ENCODE results near the gene FANCB.

The FANCB gene

GRCh38 chrX:14872851-14873675, at the start of gene FANCB, which contains the start of gene MOSPD2:
Gene FANCB (minus strand): TSS chrX:14873069. CDS start chrX:14865510, 7,559 bp downstream.
Gene MOSPD2 (plus strand): TSS chrX:14873421. CDS start chrX:14873529, 108 bp downstream.
- peak; percentile 99 for DNase-seq

- no peak for DNase-seq
Observed at GRCh38 chrX:14922437-14922836, 49.6 kb upstream of the FANCB start.

GRCh38 chrX:14920196-14920595, 47.3 kb upstream of the FANCB start:
- no peak for DNase-seq

- no peak for DNase-seq
Observed at GRCh38 chrX:14919407-14919806, 46.5 kb upstream of the FANCB start.

GRCh38 chrX:14916017-14916674, 43.3 kb upstream of the FANCB start:
- no peak for DNase-seq

- no peak for DNase-seq
Observed at GRCh38 chrX:14915596-14915995, 42.7 kb upstream of the FANCB start.

GRCh38 chrX:14913241-14913640, 40.4 kb upstream of the FANCB start:
- peak; percentile 1 for DNase-seq

GRCh38 chrX:14903891-14904290, 31.0 kb upstream of the FANCB start:
- no peak for DNase-seq

GRCh38 chrX:14902537-14902936, 29.7 kb upstream of the FANCB start:
- DNase-seq: no peak

- no peak for DNase-seq
Observed at GRCh38 chrX:14899607-14900006, 26.7 kb upstream of the FANCB start.

GRCh38 chrX:14897042-14897441, 24.2 kb upstream of the FANCB start:
- no peak for DNase-seq

GRCh38 chrX:14896273-14896672, 23.4 kb upstream of the FANCB start:
- DNase-seq: no peak

- DNase-seq: peak; percentile 4
Observed at GRCh38 chrX:14886252-14886651, 13.4 kb upstream of the FANCB start.

GRCh38 chrX:14884714-14885113, 11.8 kb upstream of the FANCB start:
- no peak for DNase-seq

GRCh38 chrX:14883826-14884225, 11.0 kb upstream of the FANCB start:
- no peak for DNase-seq

- DNase-seq: no peak
Observed at GRCh38 chrX:14875624-14876023, 2.8 kb upstream of the FANCB start.

GRCh38 chrX:14873676-14874049, 794 bp upstream of the FANCB start:
- DNase-seq: no peak

GRCh38 chrX:14872355-14872754, 514 bp downstream of the FANCB start:
- peak; percentile 49 for DNase-seq

GRCh38 chrX:14871767-14872166, 1.1 kb downstream of the FANCB start:
- no peak for DNase-seq

GRCh38 chrX:14865201-14865600, 7.7 kb downstream of the FANCB start:
- no peak for DNase-seq

GRCh38 chrX:14864631-14865030, 8.2 kb downstream of the FANCB start:
- DNase-seq: no peak

- DNase-seq: no peak
Observed at GRCh38 chrX:14851526-14851925, 21.3 kb downstream of the FANCB start.

- DNase-seq: no peak
Observed at GRCh38 chrX:14843666-14844065, 29.2 kb downstream of the FANCB start.

- DNase-seq: no peak
Observed at GRCh38 chrX:14837155-14837554, 35.7 kb downstream of the FANCB start.

Data from NCI-H82 (cell line).